ENCODE measurements around the gene ZNF618.

Gene ZNF618

DNA sequence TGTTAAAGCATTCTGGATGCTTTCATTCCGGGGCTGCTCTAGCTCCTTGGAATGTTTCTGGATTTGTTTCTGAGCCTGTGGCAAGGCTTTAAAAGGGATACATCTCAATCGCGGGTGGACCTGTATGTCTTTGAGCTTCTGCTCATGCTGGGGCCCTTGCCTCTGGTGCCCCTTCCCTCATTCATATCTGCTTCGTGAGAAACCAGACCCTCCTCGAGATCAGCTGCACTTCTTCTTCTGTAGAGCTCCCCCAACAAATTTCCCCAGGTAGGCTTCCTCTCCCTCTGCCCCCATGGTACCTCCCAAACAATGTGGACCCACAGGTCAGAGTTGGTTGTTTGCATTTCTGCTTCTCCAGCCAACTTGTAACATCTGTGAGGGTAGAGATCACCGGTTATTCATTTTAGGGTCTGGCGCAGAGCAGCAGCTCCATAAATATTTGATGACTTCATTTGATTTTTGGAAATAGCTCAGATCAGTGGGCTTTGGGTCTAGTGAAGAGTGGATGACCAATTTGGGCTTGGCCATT lies 6.6 kb downstream of the ZNF618 start:
- DNase-seq (ENCODE audit: low read depth), result no peak
- H3K4me3 ChIP-seq (ENCODE audit: low read depth, low read length), result no peak overlapping the region
- TF ChIP-seq, protein P1, sequence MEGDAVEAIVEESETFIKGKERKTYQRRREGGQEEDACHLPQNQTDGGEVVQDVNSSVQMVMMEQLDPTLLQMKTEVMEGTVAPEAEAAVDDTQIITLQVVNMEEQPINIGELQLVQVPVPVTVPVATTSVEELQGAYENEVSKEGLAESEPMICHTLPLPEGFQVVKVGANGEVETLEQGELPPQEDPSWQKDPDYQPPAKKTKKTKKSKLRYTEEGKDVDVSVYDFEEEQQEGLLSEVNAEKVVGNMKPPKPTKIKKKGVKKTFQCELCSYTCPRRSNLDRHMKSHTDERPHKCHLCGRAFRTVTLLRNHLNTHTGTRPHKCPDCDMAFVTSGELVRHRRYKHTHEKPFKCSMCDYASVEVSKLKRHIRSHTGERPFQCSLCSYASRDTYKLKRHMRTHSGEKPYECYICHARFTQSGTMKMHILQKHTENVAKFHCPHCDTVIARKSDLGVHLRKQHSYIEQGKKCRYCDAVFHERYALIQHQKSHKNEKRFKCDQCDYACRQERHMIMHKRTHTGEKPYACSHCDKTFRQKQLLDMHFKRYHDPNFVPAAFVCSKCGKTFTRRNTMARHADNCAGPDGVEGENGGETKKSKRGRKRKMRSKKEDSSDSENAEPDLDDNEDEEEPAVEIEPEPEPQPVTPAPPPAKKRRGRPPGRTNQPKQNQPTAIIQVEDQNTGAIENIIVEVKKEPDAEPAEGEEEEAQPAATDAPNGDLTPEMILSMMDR (conservative IDR thresholded peaks at IDR 0.05; ENCODE audit: low read depth, low read length), result no peak

DNA sequence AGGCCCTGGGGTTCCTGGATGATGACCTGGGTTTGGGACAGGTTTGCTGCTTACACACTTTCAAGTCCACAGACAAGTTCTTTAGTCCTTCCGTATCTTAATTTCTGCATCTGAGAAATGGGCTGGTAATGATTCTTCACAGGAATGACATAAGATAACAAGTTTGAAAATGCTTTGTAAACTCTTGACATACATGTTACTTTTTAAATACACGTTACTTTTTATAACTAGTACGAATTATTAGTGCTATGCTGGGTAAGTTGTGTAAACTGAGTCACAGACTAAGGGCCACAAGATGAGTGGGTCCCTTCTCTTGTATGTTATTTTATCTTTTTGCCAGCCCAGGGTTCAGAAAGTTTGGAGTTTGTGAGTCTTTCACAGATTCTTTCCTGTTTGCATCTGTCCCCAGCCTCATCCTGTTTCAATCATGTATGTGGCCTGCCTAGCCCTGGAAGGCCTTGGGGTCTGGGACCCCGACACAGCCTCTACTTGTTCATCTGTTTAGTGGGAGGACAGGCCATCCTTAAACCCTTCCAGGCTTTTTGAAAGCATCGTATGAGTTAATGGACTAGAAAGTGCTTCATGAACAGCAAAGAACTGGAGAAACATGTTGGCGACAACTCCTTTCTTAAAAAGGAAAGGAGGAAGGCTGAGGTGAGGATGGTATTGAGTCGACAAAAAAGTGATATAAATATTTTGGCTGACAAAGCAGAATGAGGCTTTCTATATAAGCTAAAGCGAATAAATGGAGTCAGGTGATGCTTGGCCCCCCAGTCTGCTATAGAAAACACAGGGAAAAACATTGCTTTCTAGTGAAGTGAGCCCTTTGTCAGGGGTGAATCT lies 9.3 kb downstream of the ZNF618 start:
- no peak for DNase-seq (ENCODE audit: low read depth)
- H3K4me3 ChIP-seq (ENCODE audit: low read depth, low read length), result no peak overlapping the region
- TF ChIP-seq, protein P1 (conservative IDR thresholded peaks at IDR 0.05; ENCODE audit: low read depth, low read length), result no peak

DNA sequence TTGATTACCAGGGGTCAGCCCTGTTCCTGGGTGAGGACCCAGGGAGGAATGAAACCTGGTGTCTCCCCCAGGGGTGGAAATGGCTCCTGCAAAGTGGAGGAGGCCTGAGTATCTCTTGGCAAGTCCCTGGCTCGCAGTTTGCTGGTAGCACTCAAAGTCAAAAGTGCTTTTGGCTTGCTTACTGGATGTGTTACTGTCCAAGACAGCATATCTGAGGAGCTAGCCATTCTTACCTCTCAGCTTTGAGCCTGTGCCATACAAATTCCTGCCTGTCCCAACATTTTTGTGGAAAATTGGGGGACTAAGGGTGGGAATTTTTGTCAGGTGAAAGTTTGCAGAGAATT lies 9.9 kb downstream of the ZNF618 start:
- peak overlapping the region; percentile 42 for H3K4me3 ChIP-seq (ENCODE audit: low read depth, low read length)

DNA sequence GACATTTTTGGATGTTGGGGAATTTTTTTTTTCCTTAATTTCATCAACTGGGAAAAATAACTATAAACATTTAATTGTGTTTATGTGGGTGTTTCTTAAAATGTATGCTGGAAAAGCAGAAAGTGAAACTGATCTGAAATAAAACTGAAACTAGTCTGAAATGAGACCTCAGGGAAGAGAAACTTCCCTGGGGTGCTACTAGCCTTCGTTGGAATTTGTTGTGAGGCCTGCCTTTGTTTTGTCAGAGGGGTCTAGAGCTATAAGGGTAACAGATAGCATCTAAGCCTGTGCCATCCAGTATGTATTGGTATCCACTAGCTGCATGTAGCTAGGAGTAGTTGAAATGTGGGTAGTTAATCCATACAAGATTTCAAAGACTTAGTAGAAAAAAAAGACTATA lies 10.4 kb downstream of the ZNF618 start:
- peak overlapping the region; percentile 42 for H3K4me3 ChIP-seq (ENCODE audit: low read depth, low read length)
- TF ChIP-seq, protein P1 (conservative IDR thresholded peaks at IDR 0.05; ENCODE audit: low read depth, low read length), result no peak
- DNase-seq (ENCODE audit: low read depth), result peak; percentile 50

More for the DNA sequence above, 9.9 kb downstream of the ZNF618 start:
- peak; percentile 45 for DNase-seq (ENCODE audit: low read depth)
- TF ChIP-seq, protein P1 (conservative IDR thresholded peaks at IDR 0.05; ENCODE audit: low read depth, low read length), result no peak

DNA sequence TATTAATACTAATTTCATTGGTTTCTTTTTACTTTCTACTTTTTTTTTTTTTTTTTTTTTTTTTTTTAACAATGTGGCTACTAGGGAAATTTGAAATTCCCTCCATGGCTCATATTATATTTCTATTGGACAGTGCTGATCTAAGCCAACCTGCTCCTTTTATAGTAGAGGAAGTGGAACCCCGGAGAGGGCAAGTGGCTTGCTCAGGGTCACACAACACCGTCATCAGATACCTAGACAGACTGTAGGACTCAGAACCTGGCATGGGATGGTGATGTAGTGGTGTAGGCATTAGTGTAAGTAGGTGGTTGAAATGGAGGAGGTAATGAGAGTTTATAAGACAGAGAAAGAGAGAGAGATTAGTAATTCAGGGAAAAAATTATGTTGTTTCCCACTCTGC lies 10.8 kb downstream of the ZNF618 start:
- H3K4me3 ChIP-seq (ENCODE audit: low read depth, low read length), result no peak overlapping the region
- DNase-seq (ENCODE audit: low read depth), result peak; percentile 45
- TF ChIP-seq, protein P1 (conservative IDR thresholded peaks at IDR 0.05; ENCODE audit: low read depth, low read length), result no peak

DNA sequence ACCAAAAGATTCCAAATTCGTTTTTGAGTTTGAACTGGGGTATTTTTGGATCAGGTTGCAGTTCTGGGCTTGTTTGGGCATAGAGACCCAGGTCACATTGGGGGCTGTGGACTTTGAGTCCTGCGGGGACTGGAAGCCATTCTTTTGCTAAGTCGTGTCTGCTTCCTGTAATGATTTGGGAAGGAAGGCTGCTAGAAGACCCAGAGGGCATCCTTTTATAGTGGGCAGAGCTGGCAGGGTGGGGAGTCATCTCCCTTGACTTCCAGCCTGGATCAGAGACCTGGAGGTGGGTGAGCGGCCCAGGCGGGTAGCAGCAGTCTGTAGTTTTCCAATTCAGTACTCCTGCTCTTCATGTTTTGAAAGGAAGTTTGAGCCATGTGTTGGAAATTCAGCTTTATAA lies 11.3 kb downstream of the ZNF618 start:
- TF ChIP-seq, protein P1 (conservative IDR thresholded peaks at IDR 0.05; ENCODE audit: low read depth, low read length), result no peak
- H3K4me3 ChIP-seq (ENCODE audit: low read depth, low read length), result no peak overlapping the region
- no peak for DNase-seq (ENCODE audit: low read depth)

DNA sequence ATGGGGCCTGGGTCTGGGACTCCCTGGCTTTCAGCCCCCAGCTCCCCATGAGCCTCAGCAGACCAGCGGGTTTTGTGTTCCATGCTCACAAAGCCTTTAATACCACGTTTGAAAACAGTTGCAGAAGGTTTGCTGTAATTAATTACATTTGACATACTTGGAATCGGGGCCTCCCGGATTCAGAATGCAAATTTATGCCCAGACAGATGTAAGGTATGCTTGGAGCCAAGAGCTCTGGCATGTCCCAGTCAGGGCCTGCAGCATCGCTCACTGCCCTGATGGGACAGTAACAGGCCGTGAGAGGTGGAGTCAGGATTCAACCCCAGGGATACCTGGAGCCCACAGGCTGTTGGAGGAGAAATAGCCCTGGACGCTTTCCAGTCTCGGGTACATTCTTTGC lies 12.2 kb downstream of the ZNF618 start:
- DNase-seq (ENCODE audit: low read depth), result no peak
- no peak overlapping the region for H3K4me3 ChIP-seq (ENCODE audit: low read depth, low read length)
- TF ChIP-seq, protein P1 (conservative IDR thresholded peaks at IDR 0.05; ENCODE audit: low read depth, low read length), result no peak

Measured in choroid plexus epithelial cell (primary cell).